ENCODE results near the gene ITGA3.

The ITGA3 gene

GRCh38 chr17:50063561-50064252, 7.8 kb downstream of the ITGA3 start:
- Mint-ChIP-seq H3K27me3 (ENCODE audit: low read depth) (peaks cover 4% of the 10 kb centered on the region), H3K36me3 (ENCODE audit: low read depth) (no peaks in the 10 kb centered on the region), H3K4me1 (ENCODE audit: low read depth) (peaks cover 2% of the 10 kb centered on the region), H3K9me3 (no peaks in the 10 kb centered on the region), H3K27ac (peak overlapping the region; percentile 13), H3K4me3 (no peak overlapping the region)
- DNase-seq (ENCODE audit: low spot score) = no peak

- H3K27ac Mint-ChIP-seq = no peak overlapping the region
- DNase-seq (ENCODE audit: low spot score) = no peak
- peaks cover under 1% of the 10 kb centered on the region for H3K27me3 Mint-ChIP-seq (ENCODE audit: low read depth)
- peaks cover 2% of the 10 kb centered on the region for H3K4me1 Mint-ChIP-seq (ENCODE audit: low read depth)
- H3K36me3 Mint-ChIP-seq (ENCODE audit: low read depth) = no peaks in the 10 kb centered on the region
- no peaks in the 10 kb centered on the region for H3K9me3 Mint-ChIP-seq
- H3K4me3 Mint-ChIP-seq = no peak overlapping the region
Measured at GRCh38 chr17:50064253-50065001, 8.5 kb downstream of the ITGA3 start.

- Mint-ChIP-seq H3K4me1 (ENCODE audit: low read depth) (peaks cover 2% of the 10 kb centered on the region), H3K4me3 (no peak overlapping the region), H3K27me3 (ENCODE audit: low read depth) (no peaks in the 10 kb centered on the region), H3K27ac (no peak overlapping the region), H3K9me3 (no peaks in the 10 kb centered on the region), H3K36me3 (ENCODE audit: low read depth) (no peaks in the 10 kb centered on the region)
- DNase-seq (ENCODE audit: low spot score) = no peak
Measured at GRCh38 chr17:50065056-50065455, 9.1 kb downstream of the ITGA3 start.

DNA sequence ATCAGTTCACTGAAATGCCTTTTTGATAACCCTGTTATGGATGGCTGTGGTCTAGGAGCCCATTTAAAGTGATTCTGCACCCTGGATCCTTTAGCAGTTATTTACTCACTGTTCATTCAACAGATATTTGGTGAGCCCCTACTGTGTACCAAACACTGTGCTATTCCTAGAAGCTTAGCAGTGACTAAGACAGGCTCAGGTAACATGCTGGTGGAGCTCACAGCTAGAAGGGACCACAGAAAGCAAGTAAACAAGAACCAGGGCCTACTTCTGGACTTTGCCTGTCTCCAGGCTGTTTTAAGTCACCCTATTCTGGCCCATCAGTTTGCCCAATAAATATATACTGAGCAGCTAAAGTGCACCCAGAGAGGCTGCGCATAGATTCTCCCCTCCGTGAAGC, 11.1 kb downstream of the ITGA3 start:
- no peak overlapping the region for H3K27ac Mint-ChIP-seq
- no peak for DNase-seq (ENCODE audit: low spot score)

DNA sequence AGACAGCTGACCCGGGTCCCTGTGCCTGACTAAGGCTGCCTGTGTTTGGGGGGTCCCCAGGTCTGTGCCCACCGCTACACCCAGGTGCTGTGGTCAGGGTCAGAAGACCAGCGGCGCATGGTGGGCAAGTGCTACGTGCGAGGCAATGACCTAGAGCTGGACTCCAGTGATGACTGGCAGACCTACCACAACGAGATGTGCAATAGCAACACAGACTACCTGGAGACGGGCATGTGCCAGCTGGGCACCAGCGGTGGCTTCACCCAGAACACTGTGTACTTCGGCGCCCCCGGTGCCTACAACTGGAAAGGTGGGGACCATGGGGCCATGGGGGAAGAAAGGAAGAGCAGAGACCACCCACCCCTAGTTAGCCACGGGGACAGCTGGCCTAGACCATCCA, 12.1 kb downstream of the ITGA3 start:
- Mint-ChIP-seq H3K9me3 (no peaks in the 10 kb centered on the region), H3K27me3 (ENCODE audit: low read depth) (no peaks in the 10 kb centered on the region), H3K4me1 (ENCODE audit: low read depth) (peaks cover 4% of the 10 kb centered on the region), H3K36me3 (ENCODE audit: low read depth) (no peaks in the 10 kb centered on the region), H3K4me3 (no peak overlapping the region), H3K27ac (no peak overlapping the region)
- no peak for DNase-seq (ENCODE audit: low spot score)

More for the DNA sequence above, 11.1 kb downstream of the ITGA3 start:
- H3K36me3 Mint-ChIP-seq (ENCODE audit: low read depth) = no peaks in the 10 kb centered on the region
- H3K4me3 Mint-ChIP-seq = no peak overlapping the region
- H3K27me3 Mint-ChIP-seq (ENCODE audit: low read depth) = no peaks in the 10 kb centered on the region
- H3K4me1 Mint-ChIP-seq (ENCODE audit: low read depth) = peaks cover 2% of the 10 kb centered on the region
- no peaks in the 10 kb centered on the region for H3K9me3 Mint-ChIP-seq

- Mint-ChIP-seq H3K36me3 (ENCODE audit: low read depth) (no peaks in the 10 kb centered on the region), H3K27me3 (ENCODE audit: low read depth) (no peaks in the 10 kb centered on the region), H3K9me3 (no peaks in the 10 kb centered on the region), H3K4me3 (no peak overlapping the region), H3K27ac (no peak overlapping the region), H3K4me1 (ENCODE audit: low read depth) (peaks cover 2% of the 10 kb centered on the region)
- DNase-seq (ENCODE audit: low spot score) = no peak
Measured at GRCh38 chr17:50070908-50071680, 15.2 kb downstream of the ITGA3 start.

- Mint-ChIP-seq H3K36me3 (ENCODE audit: low read depth) (no peaks in the 10 kb centered on the region), H3K4me3 (no peak overlapping the region), H3K27ac (no peak overlapping the region), H3K9me3 (no peaks in the 10 kb centered on the region), H3K27me3 (ENCODE audit: low read depth) (no peaks in the 10 kb centered on the region), H3K4me1 (ENCODE audit: low read depth) (peaks cover 2% of the 10 kb centered on the region)
- no peak for DNase-seq (ENCODE audit: low spot score)
Measured at GRCh38 chr17:50071692-50072091, 15.8 kb downstream of the ITGA3 start.

DNA sequence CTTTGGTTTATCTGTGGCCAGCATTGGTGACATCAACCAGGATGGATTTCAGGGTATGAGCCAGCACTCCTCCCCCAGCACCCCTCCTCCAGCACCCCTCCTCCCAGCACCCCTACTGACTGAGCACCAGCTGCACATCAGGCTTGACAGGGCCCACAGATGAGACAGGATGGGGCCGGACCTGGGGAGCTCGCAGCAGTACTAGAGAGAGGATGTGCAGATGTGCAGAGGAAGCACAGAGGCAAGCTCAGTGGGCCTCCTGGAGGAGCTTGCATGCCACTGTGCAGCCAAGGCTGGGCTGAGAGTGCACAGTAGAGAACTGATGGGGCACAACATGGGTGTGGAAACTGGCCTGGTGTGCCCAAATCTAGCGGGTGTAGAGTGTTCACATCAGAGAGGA, 16.2 kb downstream of the ITGA3 start:
- H3K27me3 Mint-ChIP-seq (ENCODE audit: low read depth) = no peaks in the 10 kb centered on the region
- H3K9me3 Mint-ChIP-seq = no peaks in the 10 kb centered on the region
- H3K27ac Mint-ChIP-seq = no peak overlapping the region
- no peaks in the 10 kb centered on the region for H3K36me3 Mint-ChIP-seq (ENCODE audit: low read depth)
- no peak overlapping the region for H3K4me3 Mint-ChIP-seq
- DNase-seq (ENCODE audit: low spot score) = no peak
- H3K4me1 Mint-ChIP-seq (ENCODE audit: low read depth) = peaks cover 2% of the 10 kb centered on the region

DNA sequence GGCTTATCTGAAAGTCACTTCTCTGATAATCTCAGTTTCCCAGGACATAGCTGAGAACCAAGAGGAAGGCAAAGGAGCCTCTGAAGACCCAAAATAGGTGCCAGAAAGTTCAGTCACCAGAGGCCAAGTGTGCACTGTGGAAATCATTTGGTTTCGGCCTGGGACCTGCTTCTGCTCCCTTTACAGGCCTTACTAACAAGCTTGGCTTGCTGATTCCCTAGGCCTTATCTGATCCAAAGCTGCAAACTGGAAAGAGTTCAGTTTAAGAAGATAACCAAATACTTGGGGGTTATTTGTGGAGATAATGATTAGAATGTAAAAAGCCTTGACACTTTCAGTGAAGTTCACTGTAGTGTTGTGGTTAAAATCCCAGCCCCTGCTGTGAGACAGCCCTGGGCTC, 17.0 kb downstream of the ITGA3 start:
- no peak overlapping the region for H3K27ac Mint-ChIP-seq
- H3K36me3 Mint-ChIP-seq (ENCODE audit: low read depth) = no peaks in the 10 kb centered on the region
- no peak for DNase-seq (ENCODE audit: low spot score)
- H3K9me3 Mint-ChIP-seq = no peaks in the 10 kb centered on the region
- no peak overlapping the region for H3K4me3 Mint-ChIP-seq
- no peaks in the 10 kb centered on the region for H3K27me3 Mint-ChIP-seq (ENCODE audit: low read depth)
- H3K4me1 Mint-ChIP-seq (ENCODE audit: low read depth) = peaks cover 2% of the 10 kb centered on the region

DNA sequence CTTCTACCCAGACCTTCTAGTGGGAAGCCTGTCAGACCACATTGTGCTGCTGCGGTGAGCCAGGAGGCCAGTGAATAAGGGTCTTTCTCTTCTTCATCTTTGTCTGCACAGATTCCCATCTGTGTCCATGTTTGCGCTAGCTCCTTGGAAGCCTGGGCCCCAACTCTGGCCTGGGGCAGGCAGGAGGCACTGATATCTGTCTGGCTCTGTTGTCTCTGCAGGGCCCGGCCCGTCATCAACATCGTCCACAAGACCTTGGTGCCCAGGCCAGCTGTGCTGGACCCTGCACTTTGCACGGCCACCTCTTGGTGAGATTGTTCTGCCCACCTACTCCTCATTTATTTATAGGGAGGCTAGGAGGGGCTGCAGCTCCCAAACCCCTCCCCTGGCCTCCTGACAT, 18.3 kb downstream of the ITGA3 start:
- no peak for DNase-seq (ENCODE audit: low spot score)
- Mint-ChIP-seq H3K27me3 (ENCODE audit: low read depth) (no peaks in the 10 kb centered on the region), H3K27ac (no peak overlapping the region), H3K4me1 (ENCODE audit: low read depth) (peaks cover 2% of the 10 kb centered on the region), H3K9me3 (no peaks in the 10 kb centered on the region), H3K4me3 (no peak overlapping the region), H3K36me3 (ENCODE audit: low read depth) (no peaks in the 10 kb centered on the region)

- Mint-ChIP-seq H3K9me3 (no peaks in the 10 kb centered on the region), H3K36me3 (ENCODE audit: low read depth) (no peaks in the 10 kb centered on the region), H3K27ac (no peak overlapping the region), H3K4me1 (ENCODE audit: low read depth) (peaks cover 2% of the 10 kb centered on the region), H3K27me3 (ENCODE audit: low read depth) (no peaks in the 10 kb centered on the region), H3K4me3 (no peak overlapping the region)
- no peak for DNase-seq (ENCODE audit: low spot score)
Measured at GRCh38 chr17:50075446-50076032, 19.6 kb downstream of the ITGA3 start.

- peaks cover 2% of the 10 kb centered on the region for H3K4me1 Mint-ChIP-seq (ENCODE audit: low read depth)
- no peaks in the 10 kb centered on the region for H3K36me3 Mint-ChIP-seq (ENCODE audit: low read depth)
- H3K4me3 Mint-ChIP-seq = no peak overlapping the region
- no peak for DNase-seq (ENCODE audit: low spot score)
- no peak overlapping the region for H3K27ac Mint-ChIP-seq
- H3K9me3 Mint-ChIP-seq = no peaks in the 10 kb centered on the region
- no peaks in the 10 kb centered on the region for H3K27me3 Mint-ChIP-seq (ENCODE audit: low read depth)
Measured at GRCh38 chr17:50076221-50076590, 20.3 kb downstream of the ITGA3 start.

GRCh38 chr17:50076591-50077235, 20.8 kb downstream of the ITGA3 start:
- no peaks in the 10 kb centered on the region for H3K9me3 Mint-ChIP-seq
- no peak for DNase-seq (ENCODE audit: low spot score)
- H3K4me3 Mint-ChIP-seq = no peak overlapping the region
- peaks cover 2% of the 10 kb centered on the region for H3K4me1 Mint-ChIP-seq (ENCODE audit: low read depth)
- H3K27me3 Mint-ChIP-seq (ENCODE audit: low read depth) = no peaks in the 10 kb centered on the region
- no peaks in the 10 kb centered on the region for H3K36me3 Mint-ChIP-seq (ENCODE audit: low read depth)
- no peak overlapping the region for H3K27ac Mint-ChIP-seq

Measured in T-helper 2 cell treated with Interferon-gamma antibody and Interleukin-4, amounts not matched to agents 5 μg/mL and 100 μg/mL, for 36 hours (primary cell).